ENCODE measurements around the gene GNB1.

- no peak for TF ChIP-seq SP1 (IDR thresholded peaks at IDR 0.05)
- no peak for TF ChIP-seq SUZ12 (IDR thresholded peaks at IDR 0.05)
- TF ChIP-seq FOXM1 (IDR thresholded peaks at IDR 0.05; ENCODE audit: borderline replicate concordance) = no peak
- no peak for TF ChIP-seq ELF4 (IDR thresholded peaks at IDR 0.05)
These were observed 125.9 kb downstream of the GNB1 start for GRCh38 chr1:1764876-1765470.
